SK-N-SH treated with all-trans-retinoic acid at 6 μM for 48 hours (cell line): Measurements from ENCODE around the gene CYP19A1.
"Not testable (repeated sequence)": the region's sequence is repeated elsewhere in the genome, so short reads cannot be mapped to it uniquely, and the experiment has no call there.

Experiments used
- ATAC-seq: fragments of 200-7000 bp; cut with Tn5 transposase; 3 replicates; pipeline ENCODE4 v1.9.1; 2020; ENCODE audit warnings: mild to moderate bottlenecking, moderate library complexity
- ARNTL ChIP-seq: fragments of 450-650 bp; formaldehyde crosslinking; IDR thresholded peaks from 2 replicates; pipeline ENCODE4 v1.5.0; 2020; ENCODE audit warnings: low read depth, mild to moderate bottlenecking, moderate library complexity, borderline replicate concordance
- BACH2 ChIP-seq: fragments of 250-450 bp; sonication (Bioruptor Pico); IDR thresholded peaks from 2 replicates; pipeline ENCODE4 v1.9.0; 2021; ENCODE audit warnings: mild to moderate bottlenecking, borderline replicate concordance
- CREB5 ChIP-seq: fragments of 250-450 bp; sonication (Bioruptor Pico); IDR thresholded peaks from 2 replicates; pipeline ENCODE4 v1.5.1; 2020; ENCODE audit warnings: low read depth, mild to moderate bottlenecking, moderate library complexity
- CSDC2 ChIP-seq: fragments of 250-450 bp; sonication (Bioruptor Pico); IDR thresholded peaks from 2 replicates; pipeline ENCODE4 v1.5.0; 2020; ENCODE audit warnings: mild to moderate bottlenecking, moderate library complexity
- ESRRG ChIP-seq: fragments of 250-450 bp; sonication (Bioruptor Pico); IDR thresholded peaks from 2 replicates; pipeline ENCODE4 v1.6.1; 2021; ENCODE audit warnings: mild to moderate bottlenecking
- GLIS3 ChIP-seq: fragments of 250-450 bp; sonication (Bioruptor Pico); IDR thresholded peaks from 2 replicates; pipeline ENCODE4 v1.5.0; 2020; ENCODE audit warnings: mild to moderate bottlenecking, moderate library complexity
- ISL1 ChIP-seq: fragments of 250-450 bp; sonication (Bioruptor Pico); IDR thresholded peaks from 2 replicates; pipeline ENCODE4 v2.1.2; 2022; ENCODE audit warnings: mild to moderate bottlenecking, moderate library complexity
- OSR1 ChIP-seq: fragments of 250-450 bp; sonication (Bioruptor Pico); IDR thresholded peaks from 2 replicates; pipeline ENCODE4 v1.8.0; 2022; ENCODE audit warnings: moderate library complexity, mild to moderate bottlenecking, inconsistent platforms
- PATZ1 ChIP-seq: fragments of 250-450 bp; sonication (Bioruptor Pico); IDR thresholded peaks from 2 replicates; pipeline ENCODE4 v1.8.0; 2020; ENCODE audit warnings: mild to moderate bottlenecking, moderate library complexity, borderline replicate concordance
- POU6F1 ChIP-seq: fragments of 250-450 bp; sonication (Bioruptor Pico); IDR thresholded peaks from 2 replicates; pipeline ENCODE4 v1.8.0; 2021; ENCODE audit warnings: low read depth, mild to moderate bottlenecking, moderate library complexity, borderline replicate concordance
- PPARA ChIP-seq: fragments of 250-450 bp; sonication (Bioruptor Pico); IDR thresholded peaks from 2 replicates; pipeline ENCODE4 v1.5.0; 2020; ENCODE audit warnings: mild to moderate bottlenecking, borderline replicate concordance
- RARB ChIP-seq: fragments of 250-450 bp; sonication (Bioruptor Pico); IDR thresholded peaks from 2 replicates; pipeline ENCODE4 v1.8.0; 2021; ENCODE audit warnings: mild to moderate bottlenecking, moderate library complexity
- SNAI2 ChIP-seq: fragments of 250-450 bp; sonication (Bioruptor Pico); IDR thresholded peaks from 2 replicates; pipeline ENCODE4 v1.5.0; 2020; ENCODE audit warnings: mild to moderate bottlenecking, moderate library complexity
- TCF4 ChIP-seq: fragments of 250-450 bp; sonication (Bioruptor Pico); IDR thresholded peaks from 2 replicates; pipeline ENCODE4 v1.8.0; 2021; ENCODE audit warnings: mild to moderate bottlenecking, moderate library complexity, borderline replicate concordance
- TOX ChIP-seq: fragments of 250-450 bp; sonication (Bioruptor Pico); IDR thresholded peaks from 2 replicates; pipeline ENCODE4 v1.8.0; 2021; ENCODE audit warnings: mild to moderate bottlenecking, moderate library complexity, borderline replicate concordance
- TSHZ2 ChIP-seq: fragments of 250-450 bp; sonication (Bioruptor Pico); IDR thresholded peaks from 2 replicates; pipeline ENCODE4 v1.5.0; 2020; ENCODE audit warnings: mild to moderate bottlenecking, moderate library complexity
- ZC3H10 ChIP-seq: fragments of 250-450 bp; sonication (Bioruptor Pico); IDR thresholded peaks from 2 replicates; pipeline ENCODE4 v1.5.1; 2021; ENCODE audit warnings: mild to moderate bottlenecking, moderate library complexity
- ZFP3 ChIP-seq: fragments of 250-450 bp; sonication (Bioruptor Pico); IDR thresholded peaks from 2 replicates; pipeline ENCODE4 v1.5.0; 2020; ENCODE audit warnings: mild to moderate bottlenecking, moderate library complexity
- ZFP30 ChIP-seq: fragments of 450-650 bp; formaldehyde crosslinking; IDR thresholded peaks from 2 replicates; pipeline ENCODE4 v1.5.0; 2022; ENCODE audit warnings: mild to moderate bottlenecking, moderate library complexity
- ZNF565 ChIP-seq: fragments of 450-650 bp; formaldehyde crosslinking; conservative IDR thresholded peaks from 2 replicates; pipeline ENCODE4 v1.5.0; 2020; ENCODE audit warnings: low read depth, mild to moderate bottlenecking, moderate library complexity
- ZNF70 ChIP-seq: fragments of 450-650 bp; formaldehyde crosslinking; IDR thresholded peaks from 2 replicates; pipeline ENCODE4 v1.5.0; 2020; ENCODE audit warnings: mild to moderate bottlenecking, moderate library complexity
- ZNF8 ChIP-seq: fragments of 450-650 bp; formaldehyde crosslinking; IDR thresholded peaks from 2 replicates; pipeline ENCODE4 v1.5.0; 2020; ENCODE audit warnings: mild to moderate bottlenecking, moderate library complexity

The CYP19A1 gene

GRCh38 chr15:51263116-51263515 is 75.3 kb downstream of the CYP19A1 start:
- no peak for ATAC-seq

GRCh38 chr15:51262463-51262862 is 75.9 kb downstream of the CYP19A1 start:
- no peak for TF ChIP-seq PATZ1 (CRISPR knock-in tag)
- no peak for TF ChIP-seq TCF4 (CRISPR knock-in tag)
- no peak for TF ChIP-seq POU6F1 (CRISPR knock-in tag)
- TF ChIP-seq ZFP3, result no peak
- TF ChIP-seq ISL1 (CRISPR knock-in tag), result no peak
- TF ChIP-seq TSHZ2 (CRISPR knock-in tag), result no peak
- TF ChIP-seq RARB (CRISPR knock-in tag), result no peak
- no peak for TF ChIP-seq ZFP30 (CRISPR knock-in tag)
- no peak for TF ChIP-seq ZNF70 (CRISPR knock-in tag)
- TF ChIP-seq TOX, result no peak
- TF ChIP-seq PPARA (CRISPR knock-in tag), result no peak
- TF ChIP-seq ZNF8 (CRISPR knock-in tag), result no peak
- no peak for TF ChIP-seq GLIS3
- no peak for TF ChIP-seq ZC3H10
- no peak for ATAC-seq

More at GRCh38 chr15:51263116-51263515, 75.3 kb downstream of the CYP19A1 start:
- TF ChIP-seq ISL1 (CRISPR knock-in tag), result no peak
- TF ChIP-seq TSHZ2 (CRISPR knock-in tag), result no peak
- no peak for TF ChIP-seq ZNF565 (CRISPR knock-in tag)
- no peak for TF ChIP-seq SNAI2
- no peak for TF ChIP-seq ZFP30 (CRISPR knock-in tag)
- no peak for TF ChIP-seq BACH2 (CRISPR knock-in tag)
- TF ChIP-seq PPARA (CRISPR knock-in tag), result no peak
- no peak for TF ChIP-seq CREB5 (CRISPR knock-in tag)
- TF ChIP-seq ZFP3, result no peak
- no peak for TF ChIP-seq RARB (CRISPR knock-in tag)
- no peak for TF ChIP-seq CSDC2
- TF ChIP-seq TCF4 (CRISPR knock-in tag), result no peak
- no peak for TF ChIP-seq ESRRG
- TF ChIP-seq ZNF70 (CRISPR knock-in tag), result no peak
- no peak for TF ChIP-seq ZNF8 (CRISPR knock-in tag)
- no peak for TF ChIP-seq ARNTL (CRISPR knock-in tag)
- no peak for TF ChIP-seq OSR1
- no peak for TF ChIP-seq POU6F1 (CRISPR knock-in tag)

- ATAC-seq, result not testable (repeated sequence)
Observed at GRCh38 chr15:51261113-51261512, 77.3 kb downstream of the CYP19A1 start.
